Measurements from ENCODE around the gene TOP3B. TPM values are rescaled to one million over a fixed set of nuclear protein-coding genes. Genes with fewer than 3 reads are reported as not detected.
A peak's percentile ranks its signal among the peaks of the same experiment; 100 is the strongest.

TOP3B gene
- total and polyA plus RNA-seq, 9 of the 15 experiments (the other 6 are each of a cell fraction or from before 2014, with no cell fraction given): 3.0 to 188 (median 112) TPM

DNA sequence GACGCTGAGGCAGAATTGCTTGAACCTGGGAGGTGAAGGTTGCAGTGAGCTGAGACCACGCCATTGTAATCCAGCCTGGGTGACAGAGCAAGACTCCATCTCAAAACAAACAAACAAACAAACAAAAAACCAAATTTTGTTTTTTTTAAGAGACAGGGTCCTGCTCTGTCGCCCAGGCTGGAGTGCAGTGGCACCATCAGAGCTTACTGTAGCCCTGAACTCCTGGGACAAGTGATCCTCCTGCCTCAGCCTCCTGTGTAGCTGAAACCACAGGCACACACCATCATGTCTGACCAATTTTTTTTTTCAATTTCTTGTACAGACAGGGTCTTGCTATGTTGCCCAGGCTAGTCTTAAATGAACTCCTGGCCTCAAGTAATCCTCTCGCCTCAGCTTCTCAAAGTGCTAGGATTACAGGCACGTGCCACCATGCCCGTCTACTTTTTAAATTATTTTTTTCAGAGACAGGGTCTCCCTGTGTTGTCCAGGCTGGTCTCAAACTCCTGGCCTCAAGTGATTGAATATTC lies 16.8 kb downstream of the TOP3B start (continued):
- TF ChIP-seq, protein P1, sequence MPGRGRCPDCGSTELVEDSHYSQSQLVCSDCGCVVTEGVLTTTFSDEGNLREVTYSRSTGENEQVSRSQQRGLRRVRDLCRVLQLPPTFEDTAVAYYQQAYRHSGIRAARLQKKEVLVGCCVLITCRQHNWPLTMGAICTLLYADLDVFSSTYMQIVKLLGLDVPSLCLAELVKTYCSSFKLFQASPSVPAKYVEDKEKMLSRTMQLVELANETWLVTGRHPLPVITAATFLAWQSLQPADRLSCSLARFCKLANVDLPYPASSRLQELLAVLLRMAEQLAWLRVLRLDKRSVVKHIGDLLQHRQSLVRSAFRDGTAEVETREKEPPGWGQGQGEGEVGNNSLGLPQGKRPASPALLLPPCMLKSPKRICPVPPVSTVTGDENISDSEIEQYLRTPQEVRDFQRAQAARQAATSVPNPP (IDR thresholded peaks at IDR 0.05; ENCODE audit: borderline replicate concordance, insufficient read depth, insufficient read length): no peak
- TF ChIP-seq ZNF507 (tag; conservative IDR thresholded peaks at IDR 0.05) (no peak), NCOA2 (IDR thresholded peaks at IDR 0.05; ENCODE audit: partially characterized antibody in 2 of 2) (no peak), JUND (IDR thresholded peaks at IDR 0.05; ENCODE audit: borderline replicate concordance, low read depth, low read length) (no peak), JUND (tag; IDR thresholded peaks at IDR 0.05; ENCODE audit: borderline replicate concordance, low read depth, low read length) (no peak), ZNF253 (CRISPR knock-in tag; conservative IDR thresholded peaks at IDR 0.05) (no peak), HDAC2 (IDR thresholded peaks at IDR 0.05) (no peak), ZNF263 (CRISPR knock-in tag; IDR thresholded peaks at IDR 0.05; ENCODE audit: borderline replicate concordance) (no peak), RBM39 (optimal IDR thresholded peaks at IDR 0.05; ENCODE audit: low read depth, low read length) (no peak), HOXB6 (CRISPR knock-in tag; IDR thresholded peaks at IDR 0.05; ENCODE audit: borderline replicate concordance) (no peak), SMC3 (conservative IDR thresholded peaks at IDR 0.05; ENCODE audit: insufficient read depth, low read depth, low read length) (no peak), ZNF165 (CRISPR knock-in tag; IDR thresholded peaks at IDR 0.05; ENCODE audit: borderline replicate concordance) (0 out of 2 replicates have a peak, but pooled peaks have one; percentile 52), ZNF561 (CRISPR knock-in tag; conservative IDR thresholded peaks at IDR 0.05) (0 out of 2 replicates have a peak, but pooled peaks have one; percentile 13), POLR2A (conservative IDR thresholded peaks at IDR 0.05) (0 out of 2 replicates have a peak, but pooled peaks have one; percentile 23), ZNF232 (CRISPR knock-in tag; IDR thresholded peaks at IDR 0.05) (no peak), USF1 (CRISPR knock-in tag; IDR thresholded peaks at IDR 0.05) (0 out of 2 replicates have a peak, but pooled peaks have one; percentile 29), OTX1 (CRISPR knock-in tag; IDR thresholded peaks at IDR 0.05) (peak; percentile 65; the same call in 1 of the 2 replicates), ZBTB49 (CRISPR knock-in tag; IDR thresholded peaks at IDR 0.05; ENCODE audit: borderline replicate concordance) (no peak), GABPB2 (CRISPR knock-in tag; conservative IDR thresholded peaks at IDR 0.05) (no peak), SMARCC2 (IDR thresholded peaks at IDR 0.05; ENCODE audit: low read depth) (no peak), ZNF586 (CRISPR knock-in tag; conservative IDR thresholded peaks at IDR 0.05) (0 out of 2 replicates have a peak, but pooled peaks have one; percentile 16)
- TF ChIP-seq, protein P2, sequence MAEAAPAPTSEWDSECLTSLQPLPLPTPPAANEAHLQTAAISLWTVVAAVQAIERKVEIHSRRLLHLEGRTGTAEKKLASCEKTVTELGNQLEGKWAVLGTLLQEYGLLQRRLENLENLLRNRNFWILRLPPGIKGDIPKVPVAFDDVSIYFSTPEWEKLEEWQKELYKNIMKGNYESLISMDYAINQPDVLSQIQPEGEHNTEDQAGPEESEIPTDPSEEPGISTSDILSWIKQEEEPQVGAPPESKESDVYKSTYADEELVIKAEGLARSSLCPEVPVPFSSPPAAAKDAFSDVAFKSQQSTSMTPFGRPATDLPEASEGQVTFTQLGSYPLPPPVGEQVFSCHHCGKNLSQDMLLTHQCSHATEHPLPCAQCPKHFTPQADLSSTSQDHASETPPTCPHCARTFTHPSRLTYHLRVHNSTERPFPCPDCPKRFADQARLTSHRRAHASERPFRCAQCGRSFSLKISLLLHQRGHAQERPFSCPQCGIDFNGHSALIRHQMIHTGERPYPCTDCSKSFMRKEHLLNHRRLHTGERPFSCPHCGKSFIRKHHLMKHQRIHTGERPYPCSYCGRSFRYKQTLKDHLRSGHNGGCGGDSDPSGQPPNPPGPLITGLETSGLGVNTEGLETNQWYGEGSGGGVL (CRISPR knock-in tag; IDR thresholded peaks at IDR 0.05): 0 out of 2 replicates have a peak, but pooled peaks have one; percentile 16
- TF ChIP-seq, protein P3, sequence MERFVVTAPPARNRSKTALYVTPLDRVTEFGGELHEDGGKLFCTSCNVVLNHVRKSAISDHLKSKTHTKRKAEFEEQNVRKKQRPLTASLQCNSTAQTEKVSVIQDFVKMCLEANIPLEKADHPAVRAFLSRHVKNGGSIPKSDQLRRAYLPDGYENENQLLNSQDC (CRISPR knock-in tag; IDR thresholded peaks at IDR 0.05): 0 out of 2 replicates have a peak, but pooled peaks have one; percentile 77
